SK-N-MC (cell line): Measurements from ENCODE around the gene ENTR1.

Experiments
- EZH2 ChIP-seq: fragments of 200-600 bp; sonication (generic); IDR thresholded peaks from one replicate; pipeline ENCODE4 v1.6.1; 2017; ENCODE audit warnings: antibody characterized with exemption
- FOXP2 ChIP-seq: optimal IDR thresholded peaks from 2 replicates; pipeline ENCODE3; 2011; ENCODE audit warnings: mild to moderate bottlenecking, moderate library complexity; ENCODE audit not compliant: insufficient read depth; ENCODE audit errors: extremely low read length, control extremely low read depth
- POLR2AphosphoS5 ChIP-seq: IDR thresholded peaks from 2 replicates; pipeline ENCODE4 v1.6.1; 2012; ENCODE audit warnings: mild to moderate bottlenecking, low read depth, low read length, borderline replicate concordance

- TF ChIP-seq POLR2AphosphoS5 = no peak
- TF ChIP-seq EZH2 = no peak
- no peak for TF ChIP-seq FOXP2
Measured at GRCh38 chr9:136372561-136373299, 37.7 kb downstream of the ENTR1 start.
